Chondrocyte (in vitro differentiated cells): ENCODE measurements around the gene LILRA1. TPM values are rescaled to one million over a fixed set of nuclear protein-coding genes. Genes with fewer than 3 reads are reported as not detected.

Source experiments
- DNase-seq: peaks from one replicate; pipeline ENCODE4 v3.0.0; 2021; ENCODE audit warnings: mixed read lengths, low spot score
- H3K27ac Mint-ChIP-seq: one replicate; pipeline ENCODE4 v1.8.0; 2021; ENCODE audit warnings: mild to moderate bottlenecking, moderate library complexity, mixed read lengths; ENCODE audit not compliant: unreplicated experiment
- H3K27me3 Mint-ChIP-seq: 2 replicates; pipeline ENCODE4 v1.8.0; 2021; ENCODE audit warnings: low read depth, mixed read lengths
- H3K36me3 Mint-ChIP-seq: 2 replicates; pipeline ENCODE4 v1.8.0; 2021; ENCODE audit warnings: low read depth, mixed read lengths
- H3K4me1 Mint-ChIP-seq: 2 replicates; pipeline ENCODE4 v1.8.0; 2021; ENCODE audit warnings: low read depth, mild to moderate bottlenecking, mixed read lengths
- H3K4me3 Mint-ChIP-seq: one replicate; pipeline ENCODE4 v1.8.0; 2021; ENCODE audit warnings: mild to moderate bottlenecking, moderate library complexity, mixed read lengths; ENCODE audit not compliant: unreplicated experiment
- H3K9me3 Mint-ChIP-seq: 2 replicates; pipeline ENCODE4 v1.8.0; 2021; ENCODE audit warnings: low read depth, mixed read lengths
- total RNA-seq: library from RNA; stranded (reverse); gene quantifications from 3 replicates; pipeline ENCODE4 v1.2.1, GENCODE V29; 2021
- TF ChIP-seq, protein P1 (sequence below): fragments of 200-600 bp; sonication (generic); IDR thresholded peaks from 2 replicates; pipeline ENCODE4 v1.5.0; 2021; ENCODE audit warnings: antibody characterized with exemption, mild to moderate bottlenecking, moderate library complexity

The LILRA1 gene
- total RNA-seq, 1 donor from 2014 or later: not detected

DNA sequence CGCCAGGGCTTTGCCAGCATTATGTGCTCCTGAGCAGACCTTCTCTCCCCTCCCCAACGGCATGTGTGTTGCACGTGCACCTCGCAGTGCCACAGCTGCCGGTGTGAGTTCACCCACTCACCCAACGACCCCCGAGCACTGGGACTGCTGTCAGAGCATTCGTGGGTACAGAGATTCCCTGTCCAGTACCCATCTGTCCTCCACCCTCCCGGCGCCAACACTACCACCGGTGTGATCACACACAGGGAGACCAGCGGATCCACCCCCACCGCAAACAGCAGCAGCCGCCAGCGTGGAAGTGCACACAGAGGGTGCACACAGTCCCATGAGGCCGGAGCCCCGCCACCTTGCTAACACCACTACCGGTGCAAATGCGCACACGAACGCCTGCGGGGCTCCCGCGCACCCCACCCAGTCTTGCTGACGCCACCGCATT, 15.9 kb downstream of the LILRA1 start:
- Mint-ChIP-seq H3K9me3 (peaks cover 71% of the 10 kb centered on the region), H3K27ac (no peak overlapping the region), H3K4me3 (no peak overlapping the region), H3K36me3 (peaks cover 2% of the 10 kb centered on the region), H3K27me3 (no peaks in the 10 kb centered on the region), H3K4me1 (no peaks in the 10 kb centered on the region)
- DNase-seq: no peak
- TF ChIP-seq, protein P1, sequence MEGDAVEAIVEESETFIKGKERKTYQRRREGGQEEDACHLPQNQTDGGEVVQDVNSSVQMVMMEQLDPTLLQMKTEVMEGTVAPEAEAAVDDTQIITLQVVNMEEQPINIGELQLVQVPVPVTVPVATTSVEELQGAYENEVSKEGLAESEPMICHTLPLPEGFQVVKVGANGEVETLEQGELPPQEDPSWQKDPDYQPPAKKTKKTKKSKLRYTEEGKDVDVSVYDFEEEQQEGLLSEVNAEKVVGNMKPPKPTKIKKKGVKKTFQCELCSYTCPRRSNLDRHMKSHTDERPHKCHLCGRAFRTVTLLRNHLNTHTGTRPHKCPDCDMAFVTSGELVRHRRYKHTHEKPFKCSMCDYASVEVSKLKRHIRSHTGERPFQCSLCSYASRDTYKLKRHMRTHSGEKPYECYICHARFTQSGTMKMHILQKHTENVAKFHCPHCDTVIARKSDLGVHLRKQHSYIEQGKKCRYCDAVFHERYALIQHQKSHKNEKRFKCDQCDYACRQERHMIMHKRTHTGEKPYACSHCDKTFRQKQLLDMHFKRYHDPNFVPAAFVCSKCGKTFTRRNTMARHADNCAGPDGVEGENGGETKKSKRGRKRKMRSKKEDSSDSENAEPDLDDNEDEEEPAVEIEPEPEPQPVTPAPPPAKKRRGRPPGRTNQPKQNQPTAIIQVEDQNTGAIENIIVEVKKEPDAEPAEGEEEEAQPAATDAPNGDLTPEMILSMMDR: no peak

DNA sequence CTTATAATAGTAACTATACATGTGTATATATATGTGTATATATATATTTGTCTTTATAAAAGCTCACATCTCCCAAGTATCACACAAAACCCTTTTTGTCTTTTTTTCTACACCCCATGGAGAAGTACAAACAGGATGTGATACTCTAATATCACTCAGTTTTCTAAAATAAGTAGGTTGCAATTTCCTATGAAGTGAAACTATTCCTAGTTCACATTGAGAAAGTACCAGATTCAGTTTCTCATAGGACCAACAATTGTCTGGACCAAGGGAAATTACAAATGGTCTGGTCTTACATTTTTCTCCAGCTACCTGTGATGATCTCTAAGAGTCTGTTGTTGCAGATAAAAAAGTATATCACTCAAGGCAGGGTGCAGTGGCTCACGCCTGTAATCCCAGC, 19.0 kb downstream of the LILRA1 start:
- Mint-ChIP-seq H3K27ac (no peak overlapping the region), H3K9me3 (peaks cover 68% of the 10 kb centered on the region), H3K4me1 (no peaks in the 10 kb centered on the region), H3K36me3 (no peaks in the 10 kb centered on the region), H3K27me3 (no peaks in the 10 kb centered on the region), H3K4me3 (no peak overlapping the region)
- TF ChIP-seq, protein P1: no peak
- no peak for DNase-seq

DNA sequence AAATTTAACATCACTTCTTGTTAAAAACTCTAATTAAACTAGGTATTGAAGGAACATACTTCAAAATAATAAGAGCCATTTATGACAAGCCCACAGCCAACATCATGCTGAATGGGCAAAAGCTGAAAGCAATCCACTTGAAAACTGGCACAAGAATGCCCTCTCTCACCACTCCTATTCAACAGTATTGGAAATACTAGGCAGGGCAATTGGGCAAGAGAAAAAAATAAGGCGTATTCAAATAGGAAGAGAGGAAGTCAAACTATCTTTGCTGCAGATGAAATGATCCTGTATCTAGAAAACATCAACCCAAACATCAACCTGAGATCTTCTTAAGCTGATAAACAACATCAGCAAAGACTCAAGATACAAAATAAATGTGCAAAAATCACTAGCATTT, 21.3 kb downstream of the LILRA1 start:
- H3K27ac Mint-ChIP-seq: no peak overlapping the region
- TF ChIP-seq, protein P1: no peak
- H3K4me3 Mint-ChIP-seq: no peak overlapping the region
- no peaks in the 10 kb centered on the region for H3K4me1 Mint-ChIP-seq
- no peaks in the 10 kb centered on the region for H3K27me3 Mint-ChIP-seq
- DNase-seq: no peak
- H3K36me3 Mint-ChIP-seq: no peaks in the 10 kb centered on the region
- peaks cover 52% of the 10 kb centered on the region for H3K9me3 Mint-ChIP-seq

DNA sequence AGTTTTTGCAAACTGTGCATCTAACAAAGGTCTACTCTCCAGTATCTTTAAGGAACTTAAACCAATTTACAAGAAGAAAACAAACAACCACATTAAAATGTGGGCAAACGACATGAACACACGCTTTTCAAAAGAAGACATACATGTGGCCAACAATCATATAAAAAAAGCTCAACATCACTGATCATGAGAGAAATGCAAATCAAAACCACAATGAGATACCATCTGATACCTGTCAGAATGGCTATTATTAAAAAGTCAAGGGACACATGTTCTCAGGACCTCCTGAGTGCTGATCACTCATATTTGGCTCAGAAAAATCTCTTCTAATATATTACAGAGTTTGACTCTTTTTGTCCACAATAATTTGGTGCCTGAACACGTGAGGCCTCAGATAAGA, 22.6 kb downstream of the LILRA1 start:
- Mint-ChIP-seq H3K27me3 (no peaks in the 10 kb centered on the region), H3K4me1 (no peaks in the 10 kb centered on the region), H3K27ac (no peak overlapping the region), H3K4me3 (no peak overlapping the region), H3K9me3 (peaks cover 47% of the 10 kb centered on the region), H3K36me3 (no peaks in the 10 kb centered on the region)
- DNase-seq: no peak
- TF ChIP-seq, protein P1: no peak

DNA sequence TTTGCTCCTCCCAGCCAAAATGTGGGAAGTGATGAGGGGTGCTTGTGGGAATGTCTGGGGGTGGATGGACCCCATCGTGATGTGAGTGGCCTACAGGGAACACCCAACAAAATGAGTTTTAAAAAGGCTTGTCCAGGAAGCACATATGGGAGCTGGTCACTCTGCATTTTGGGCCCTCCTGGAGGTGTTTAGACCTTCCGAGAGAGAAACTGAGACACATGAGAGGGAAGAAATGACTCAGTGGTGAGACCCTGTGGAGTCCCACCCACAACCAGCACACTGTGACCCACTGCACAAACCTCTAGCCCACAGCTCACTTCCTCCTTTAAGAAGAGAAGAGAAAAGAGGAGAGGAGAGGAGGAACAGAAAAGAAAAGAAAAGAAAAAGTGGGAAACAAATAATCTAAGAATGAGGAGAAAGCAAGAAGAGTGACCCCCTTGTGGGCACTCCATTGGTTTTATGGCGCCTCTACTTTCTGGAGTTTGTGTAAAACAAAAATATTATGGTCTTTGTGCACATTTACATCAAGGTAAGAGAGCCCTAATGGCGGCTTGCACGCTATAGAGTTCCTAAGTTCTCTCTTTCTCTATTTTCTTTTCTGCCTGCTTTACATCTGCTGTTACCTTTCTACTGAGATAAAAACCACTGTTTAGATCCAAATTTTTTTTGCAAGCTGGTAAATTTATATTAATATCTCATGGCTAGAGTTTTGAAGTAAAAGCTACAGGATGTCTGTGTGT, 23.6 kb downstream of the LILRA1 start:
- Mint-ChIP-seq H3K4me1 (no peaks in the 10 kb centered on the region), H3K27ac (peak overlapping the region; percentile 50), H3K4me3 (no peak overlapping the region), H3K9me3 (peaks cover 47% of the 10 kb centered on the region), H3K27me3 (no peaks in the 10 kb centered on the region), H3K36me3 (no peaks in the 10 kb centered on the region)
- TF ChIP-seq, protein P1: no peak
- no peak for DNase-seq
